ENCODE measurements around the gene GRAPL.
"Not testable (repeated sequence)": the region's sequence is repeated elsewhere in the genome, so short reads cannot be mapped to it uniquely, and the experiment has no call there.

DNA sequence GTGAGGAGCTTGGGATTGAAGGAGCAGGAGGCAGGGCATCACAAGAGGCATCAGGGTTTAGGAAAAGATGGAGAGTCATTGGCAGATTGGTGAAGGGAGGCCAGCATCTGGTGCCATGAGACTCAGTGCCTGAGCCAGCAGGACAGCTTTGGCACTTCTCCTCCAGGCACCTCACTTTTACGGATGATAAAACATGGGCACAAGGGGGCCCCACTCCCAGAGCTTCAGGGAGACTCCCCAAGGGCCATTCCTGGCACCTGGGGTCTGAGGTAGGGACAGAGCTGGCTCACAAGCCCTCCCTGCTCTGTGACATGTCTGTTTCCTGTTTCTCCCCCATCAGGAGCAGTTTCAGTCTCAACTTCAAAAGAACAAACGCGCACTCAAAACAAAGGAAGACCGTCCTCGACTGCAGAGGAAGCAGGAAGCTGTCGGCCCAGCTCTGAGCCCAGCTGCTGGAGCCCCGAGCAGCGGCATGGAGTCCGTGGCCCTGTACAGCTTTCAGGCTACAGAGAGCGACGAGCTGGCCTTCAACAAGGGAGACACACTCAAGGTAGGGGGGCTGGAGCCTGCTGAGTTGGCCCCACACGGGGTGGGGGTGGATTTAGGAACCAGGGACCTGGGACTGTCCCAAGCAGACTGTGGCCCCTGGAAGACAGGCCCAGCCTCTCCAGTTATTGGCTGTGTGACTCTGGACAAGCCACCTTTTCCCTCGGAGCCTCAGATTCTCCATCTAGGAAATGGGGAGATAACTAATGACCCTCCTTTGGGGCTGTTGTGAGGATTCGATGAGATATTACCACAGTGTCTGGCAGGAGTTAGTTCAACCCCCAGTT lies at the start of gene GRAPL:
- TF ChIP-seq, protein P1, sequence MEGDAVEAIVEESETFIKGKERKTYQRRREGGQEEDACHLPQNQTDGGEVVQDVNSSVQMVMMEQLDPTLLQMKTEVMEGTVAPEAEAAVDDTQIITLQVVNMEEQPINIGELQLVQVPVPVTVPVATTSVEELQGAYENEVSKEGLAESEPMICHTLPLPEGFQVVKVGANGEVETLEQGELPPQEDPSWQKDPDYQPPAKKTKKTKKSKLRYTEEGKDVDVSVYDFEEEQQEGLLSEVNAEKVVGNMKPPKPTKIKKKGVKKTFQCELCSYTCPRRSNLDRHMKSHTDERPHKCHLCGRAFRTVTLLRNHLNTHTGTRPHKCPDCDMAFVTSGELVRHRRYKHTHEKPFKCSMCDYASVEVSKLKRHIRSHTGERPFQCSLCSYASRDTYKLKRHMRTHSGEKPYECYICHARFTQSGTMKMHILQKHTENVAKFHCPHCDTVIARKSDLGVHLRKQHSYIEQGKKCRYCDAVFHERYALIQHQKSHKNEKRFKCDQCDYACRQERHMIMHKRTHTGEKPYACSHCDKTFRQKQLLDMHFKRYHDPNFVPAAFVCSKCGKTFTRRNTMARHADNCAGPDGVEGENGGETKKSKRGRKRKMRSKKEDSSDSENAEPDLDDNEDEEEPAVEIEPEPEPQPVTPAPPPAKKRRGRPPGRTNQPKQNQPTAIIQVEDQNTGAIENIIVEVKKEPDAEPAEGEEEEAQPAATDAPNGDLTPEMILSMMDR (IDR thresholded peaks at IDR 0.05): not testable (repeated sequence)
- TF ChIP-seq POLR2A (IDR thresholded peaks at IDR 0.05): not testable (repeated sequence)
